ENCODE data around the gene ZXDC. TPM values are rescaled to one million over a fixed set of nuclear protein-coding genes. Genes with fewer than 3 reads are reported as not detected.

Gene ZXDC
- total RNA-seq, 1 experiment from 2014 or later: 28.3 TPM

DNA sequence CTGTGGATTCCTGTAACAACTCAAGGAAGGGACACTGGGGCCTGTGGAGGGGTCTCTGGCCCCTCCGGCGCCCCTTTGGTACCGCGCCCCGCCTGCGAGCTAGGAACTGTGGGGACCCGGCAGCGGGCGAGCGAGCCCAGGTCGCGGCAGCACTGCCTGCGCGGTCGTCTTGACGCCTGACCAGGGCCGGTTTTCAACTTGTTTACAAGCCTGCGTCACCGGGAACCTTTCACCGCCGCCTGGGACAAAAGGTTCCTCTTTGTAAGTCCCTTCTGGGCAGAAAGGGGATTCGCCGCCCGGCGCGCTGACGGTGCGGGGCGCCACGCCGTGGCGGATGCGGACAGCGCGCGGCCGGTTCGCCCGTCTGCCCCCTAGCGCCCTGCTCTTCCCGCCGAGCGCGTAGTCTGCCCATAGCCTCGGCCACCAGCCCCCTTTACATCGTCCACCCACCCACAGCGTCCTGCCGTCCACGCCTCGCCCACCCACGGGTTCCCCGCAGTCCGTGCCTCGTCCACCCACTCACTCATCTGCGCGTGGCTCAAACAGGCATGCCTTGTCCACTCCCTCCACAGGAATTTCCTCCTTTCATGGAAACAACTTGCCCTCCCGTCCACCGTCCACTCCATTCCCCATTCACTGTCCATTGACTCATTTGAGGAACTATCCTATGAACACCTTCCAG, 86.4 kb downstream of the ZXDC start:
- Mint-ChIP-seq H3K27me3 (ENCODE audit: low read depth) (peaks cover 55% of the 10 kb centered on the region), H3K36me3 (ENCODE audit: insufficient read depth in 1 of 3, low read depth in 3 of 3) (no peaks in the 10 kb centered on the region; a peak in 1 of 7 replicates)

More for the DNA sequence above, 86.4 kb downstream of the ZXDC start:
- no peaks in the 10 kb centered on the region for H3K79me2 ChIP-seq (ENCODE audit: insufficient read depth, low read length)
- H3K4ac ChIP-seq (ENCODE audit: low read depth, low read length): no peak overlapping the region
- H3K4me3 Mint-ChIP-seq: peak overlapping the region; percentile 19 to 33
- H3K4me1 ChIP-seq (ENCODE audit: insufficient read depth, low read length): no peaks in the 10 kb centered on the region
- TF ChIP-seq, protein P1, sequence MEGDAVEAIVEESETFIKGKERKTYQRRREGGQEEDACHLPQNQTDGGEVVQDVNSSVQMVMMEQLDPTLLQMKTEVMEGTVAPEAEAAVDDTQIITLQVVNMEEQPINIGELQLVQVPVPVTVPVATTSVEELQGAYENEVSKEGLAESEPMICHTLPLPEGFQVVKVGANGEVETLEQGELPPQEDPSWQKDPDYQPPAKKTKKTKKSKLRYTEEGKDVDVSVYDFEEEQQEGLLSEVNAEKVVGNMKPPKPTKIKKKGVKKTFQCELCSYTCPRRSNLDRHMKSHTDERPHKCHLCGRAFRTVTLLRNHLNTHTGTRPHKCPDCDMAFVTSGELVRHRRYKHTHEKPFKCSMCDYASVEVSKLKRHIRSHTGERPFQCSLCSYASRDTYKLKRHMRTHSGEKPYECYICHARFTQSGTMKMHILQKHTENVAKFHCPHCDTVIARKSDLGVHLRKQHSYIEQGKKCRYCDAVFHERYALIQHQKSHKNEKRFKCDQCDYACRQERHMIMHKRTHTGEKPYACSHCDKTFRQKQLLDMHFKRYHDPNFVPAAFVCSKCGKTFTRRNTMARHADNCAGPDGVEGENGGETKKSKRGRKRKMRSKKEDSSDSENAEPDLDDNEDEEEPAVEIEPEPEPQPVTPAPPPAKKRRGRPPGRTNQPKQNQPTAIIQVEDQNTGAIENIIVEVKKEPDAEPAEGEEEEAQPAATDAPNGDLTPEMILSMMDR (conservative IDR thresholded peaks at IDR 0.05): peak; percentile 95
- H3K23me2 ChIP-seq (ENCODE audit: insufficient read length, low read depth, low read length, poor library complexity, severe bottlenecking): no peaks in the 10 kb centered on the region
- H3K4me1 Mint-ChIP-seq: peaks cover 11 to 14% of the 10 kb centered on the region in 2 experiments
- H4K5ac ChIP-seq (ENCODE audit: insufficient read length, low read depth, low read length): no peak overlapping the region
- peak; percentile 94 for DNase-seq
- H2BK20ac ChIP-seq (ENCODE audit: low read depth, low read length, poor library complexity, severe bottlenecking): peak overlapping the region; percentile 33
- no peak overlapping the region for H3K23ac ChIP-seq (ENCODE audit: insufficient read length, low read depth, low read length)
- H2BK15ac ChIP-seq (ENCODE audit: low read depth, low read length): no peak overlapping the region
- 0 out of 2 replicates have a peak overlapping the region, but pooled peaks have one; percentile 28 for H3K14ac ChIP-seq (ENCODE audit: insufficient read depth, low read length)
- H2BK120ac ChIP-seq (ENCODE audit: low read depth, low read length, poor library complexity, severe bottlenecking): no peak overlapping the region
- H2BK5ac ChIP-seq (ENCODE audit: insufficient read length, low read length): no peak overlapping the region
- no peaks in the 10 kb centered on the region for H4K20me1 ChIP-seq (ENCODE audit: control insufficient read depth, insufficient read depth, insufficient read length)
- H3K9me3 Mint-ChIP-seq: peaks cover 0 to 3% of the 10 kb centered on the region in 2 experiments; a peak in 3 of 5 replicates
- H3K79me1 ChIP-seq (ENCODE audit: insufficient read depth, low read depth, low read length, poor library complexity, severe bottlenecking): no peaks in the 10 kb centered on the region
- H4K8ac ChIP-seq (replicated peaks; ENCODE audit: insufficient read length, low read depth, low read length): no peak overlapping the region
- H3K4me2 ChIP-seq (ENCODE audit: insufficient read depth, insufficient read length, low read length): peak overlapping the region; percentile 39
- no peak overlapping the region for H2BK12ac ChIP-seq (ENCODE audit: insufficient read length, low read depth, low read length)
- H2AK5ac ChIP-seq (ENCODE audit: insufficient read length, low read length): no peak overlapping the region
- no peak overlapping the region for H3K9ac ChIP-seq (ENCODE audit: extremely low read depth, insufficient read length, low read length)
- no CpG with 5 or more reads among the region's 58 CpGs for WGBS (ENCODE audit: extremely low coverage, insufficient read length, low lambda C conversion rate)
- no peak overlapping the region for H2AFZ ChIP-seq (ENCODE audit: low read length)
- peak overlapping the region in 1 of 3 experiments; percentile 42; a peak in 2 of 7 replicates for H3K27ac Mint-ChIP-seq
- H3K56ac ChIP-seq (ENCODE audit: insufficient read length, low read depth, low read length): no peak overlapping the region
- H4K91ac ChIP-seq (ENCODE audit: insufficient read length, low read depth, low read length): no peak overlapping the region
- no peak overlapping the region for H3T11ph ChIP-seq (ENCODE audit: low read length)
- H3K18ac ChIP-seq (ENCODE audit: insufficient read length, low read depth, low read length): no peak overlapping the region
- H3K9me3 ChIP-seq (ENCODE audit: control insufficient read depth, low read depth, low read length): no peaks in the 10 kb centered on the region
- peaks cover 4% of the 10 kb centered on the region; the same call in 1 of the 2 replicates for H3K27me3 ChIP-seq (ENCODE audit: insufficient read depth, low read length)
- H3K27ac ChIP-seq (ENCODE audit: insufficient read length, low read depth, low read length): no peak overlapping the region

Other genes with a start within 250 kb of the ZXDC start
- 10.8 and 11.4 TPM in 2 replicates for gene KLF15, start 118.5 kb downstream of the ZXDC start, total RNA-seq (2021)
- 0.26 and 0.44 TPM in 2 replicates for gene CFAP100, start 81.0 kb downstream of the ZXDC start, total RNA-seq (2021)
- not detected in 2 replicates for gene UROC1, start 41.9 kb upstream of the ZXDC start, total RNA-seq (2021)
- gene CHST13, start 48.3 kb upstream of the ZXDC start, total RNA-seq (2021): 0.85 and 0.99 TPM in 2 replicates
- not detected in 2 replicates for gene C3orf22, start 83.0 kb upstream of the ZXDC start, total RNA-seq (2021)
- gene TXNRD3, start 179.2 kb upstream of the ZXDC start, total RNA-seq (2021): 7.0 and 8.1 TPM in 2 replicates
- gene CHCHD6, start 228.3 kb upstream of the ZXDC start, total RNA-seq (2021): 32.2 and 34.2 TPM in 2 replicates